Body of pancreas (tissue), 4 donors: ENCODE results near the gene KIFC3. TPM values are rescaled to one million over a fixed set of nuclear protein-coding genes. Genes with fewer than 3 reads are reported as not detected.

ENCODE experiments used
- ATAC-seq: fragments of 150-250 bp; one replicate; pipeline ENCODE4 v1.9.1; 2016
- DNase-seq, 4 donors: peaks; one replicate each; pipeline ENCODE4 v3.0.0-alpha.2; 2019
- H3K27ac ChIP-seq, 4 donors: fragments of 200-600 bp; sonication (generic); 1 replicate in 3 of 4; 2 replicates in 1 of 4; pipeline versions ENCODE4 v1.5.1 to v1.6.1; 2016 to 2019; ENCODE audit warnings: mild to moderate bottlenecking in 1 of 4, mixed read lengths in 1 of 4, moderate library complexity in 1 of 4
- H3K27me3 ChIP-seq, 2 donors: fragments of 200-600 bp; sonication (generic); one replicate each; pipeline ENCODE4 v1.6.0; 2016; ENCODE audit warnings: mild to moderate bottlenecking in 1 of 2
- H3K36me3 ChIP-seq, 2 donors: fragments of 200-600 bp; sonication (generic); replicated peaks in 1 of 2; 2 replicates each; pipeline ENCODE4 v1.5.1; 2016; ENCODE audit warnings: low read depth in 2 of 2; ENCODE audit not compliant: insufficient read depth in 1 of 2
- H3K4me1 ChIP-seq: fragments of 200-600 bp; sonication (generic); one replicate; pipeline ENCODE4 v1.6.0; 2016
- H3K4me3 ChIP-seq, 2 donors: fragments of 200-600 bp; sonication (generic); 1 replicate in 1 of 2; 2 replicates in 1 of 2; pipeline ENCODE4 v1.5.1; 2016 to 2019
- H3K9me3 ChIP-seq, 3 donors: fragments of 200-600 bp; sonication (generic); 1 replicate in 2 of 3; 2 replicates in 1 of 3; pipeline ENCODE4 v1.5.1; 2016
- CTCF ChIP-seq, 7 experiments: fragments of 450-650 bp in 4 of 7; fragments of 200-600 bp in 3 of 7; sonication (generic) in 3 of 7; IDR thresholded peaks; one replicate each; pipeline ENCODE4 v1.5.1; 2016 to 2019; ENCODE audit warnings: antibody characterized with exemption in 7 of 7
- POLR2A ChIP-seq, 3 donors: fragments of 450-650 bp; IDR thresholded peaks; one replicate each; pipeline ENCODE4 v1.6.1; 2016; ENCODE audit warnings: antibody characterized with exemption in 3 of 3, mild to moderate bottlenecking in 2 of 3
- WGBS, 2 donors: methylation state at CpG; one replicate each; pipeline ENCODE4 v1.1.5; 2017; 5-methylcytosine and 5-hydroxymethylcytosine counted together
- intact Hi-C: fragments of 100-400 bp; cut with DNase I; formaldehyde crosslinking; loops from one replicate; pipeline ENCODE4 v1.15.1; 2023
- total RNA-seq, 2 donors: library from RNA; depleted of rRNA; stranded (reverse); fragments of >200 nt; gene quantifications; one replicate each; pipeline ENCODE4 v1.1.0, GENCODE V29; 2016

The KIFC3 gene
- total RNA-seq, 2 donors from 2014 or later: 120 to 205 TPM

GRCh38 chr16:57845115-57845514 lies 42.8 kb upstream of the KIFC3 start:
- TF ChIP-seq POLR2A (IDR thresholded peaks at IDR 0.05) (no peak), CTCF (IDR thresholded peaks at IDR 0.05) (no peak)
- WGBS, 2 donors: 65 to 73% methylated on average over 8 of the region's 8 CpGs
- no peaks in the 10 kb centered on the region for H3K27me3 ChIP-seq
- ATAC-seq (no peak), DNase-seq (no peak)
- no peaks in the 10 kb centered on the region for H3K9me3 ChIP-seq
- no peak overlapping the region for H3K4me3 ChIP-seq
- H3K27ac ChIP-seq: no peak overlapping the region
- H3K36me3 ChIP-seq: no peaks in the 10 kb centered on the region
- intact Hi-C loops: no loop called here
- peaks cover 33% of the 10 kb centered on the region for H3K4me1 ChIP-seq

GRCh38 chr16:57844416-57845030 lies 42.2 kb upstream of the KIFC3 start:
- WGBS, 2 donors: 90 to 94% methylated on average over 4 to 10 of the region's 10 CpGs
- Histone ChIP-seq H3K27ac (no peak overlapping the region), H3K36me3 (no peaks in the 10 kb centered on the region), H3K27me3 (no peaks in the 10 kb centered on the region), H3K4me1 (peaks cover 33% of the 10 kb centered on the region), H3K4me3 (no peak overlapping the region), H3K9me3 (no peaks in the 10 kb centered on the region)
- no peak for ATAC-seq
- intact Hi-C loops: no loop called here
- no peak for TF ChIP-seq POLR2A (IDR thresholded peaks at IDR 0.05)
- no peak for TF ChIP-seq CTCF (IDR thresholded peaks at IDR 0.05)
- DNase-seq: no peak

GRCh38 chr16:57843400-57843799 lies 41.1 kb upstream of the KIFC3 start:
- WGBS, 2 donors: 31 to 100% methylated on average over 1 of the region's 1 CpG
- Histone ChIP-seq H3K36me3 (no peaks in the 10 kb centered on the region), H3K27me3 (no peaks in the 10 kb centered on the region), H3K9me3 (no peaks in the 10 kb centered on the region), H3K27ac (peak overlapping the region in 3 of 4 donors; percentile 66 to 80 (median 69)), H3K4me3 (no peak overlapping the region), H3K4me1 (peaks cover 33% of the 10 kb centered on the region)
- intact Hi-C loops: no loop called here
- DNase-seq (no peak), ATAC-seq (no peak)
- TF ChIP-seq CTCF (IDR thresholded peaks at IDR 0.05) (no peak), POLR2A (IDR thresholded peaks at IDR 0.05) (no peak)

GRCh38 chr16:57842601-57843000 lies 40.3 kb upstream of the KIFC3 start:
- Histone ChIP-seq H3K27ac (peak overlapping the region in 3 of 4 donors; percentile 66 to 80 (median 69)), H3K4me3 (no peak overlapping the region), H3K36me3 (no peaks in the 10 kb centered on the region), H3K9me3 (no peaks in the 10 kb centered on the region), H3K4me1 (peaks cover 33% of the 10 kb centered on the region), H3K27me3 (no peaks in the 10 kb centered on the region)
- intact Hi-C loops: no loop called here
- DNase-seq: no peak
- ATAC-seq: peak; percentile 25
- 76% methylated on average over 5 of the region's 5 CpGs for WGBS, 2 donors
- TF ChIP-seq POLR2A (IDR thresholded peaks at IDR 0.05) (no peak), CTCF (IDR thresholded peaks at IDR 0.05) (no peak)

GRCh38 chr16:57840833-57841232 lies 38.5 kb upstream of the KIFC3 start:
- H3K4me1 ChIP-seq: peaks cover 21% of the 10 kb centered on the region
- peak overlapping the region in 2 of 4 donors; percentile 66 to 80 for H3K27ac ChIP-seq
- ATAC-seq (no peak), DNase-seq (no peak)
- 74% methylated on average over 8 of the region's 8 CpGs for WGBS, 2 donors
- intact Hi-C loops: no loop called here
- H3K4me3 ChIP-seq: no peak overlapping the region
- no peaks in the 10 kb centered on the region for H3K9me3 ChIP-seq
- H3K27me3 ChIP-seq: no peaks in the 10 kb centered on the region
- TF ChIP-seq POLR2A (IDR thresholded peaks at IDR 0.05) (no peak), CTCF (IDR thresholded peaks at IDR 0.05) (no peak)
- no peaks in the 10 kb centered on the region for H3K36me3 ChIP-seq
